ENCODE measurements around the gene PCBP3. TPM values are rescaled to one million over a fixed set of nuclear protein-coding genes. Genes with fewer than 3 reads are reported as not detected.

The PCBP3 gene
- total and polyA plus RNA-seq, 5 experiments from 2014 or later, result 0.47 to 2.3 (median 0.95) TPM; not detected in 1

GRCh38 chr21:45917241-45917640 is 273.7 kb downstream of the PCBP3 start:
- Mint-ChIP-seq H3K4me3 (peak overlapping the region in 1 of 10 donors; percentile 15), H3K4me1 (peaks cover 9 to 36% (median 23%) of the 10 kb centered on the region in 4 donors), H3K27ac (peak overlapping the region in 1 of 10 donors; percentile 48), H3K9me3 (no peaks in the 10 kb centered on the region), H3K27me3 (no peaks in the 10 kb centered on the region), H3K36me3 (no peaks in the 10 kb centered on the region)
- DNase-seq (no peak), ATAC-seq (no peak)
- POLR2A ChIA-PET, result no interaction called here

GRCh38 chr21:45918011-45918410 is 274.5 kb downstream of the PCBP3 start:
- Mint-ChIP-seq H3K4me3 (no peak overlapping the region), H3K27ac (no peak overlapping the region), H3K36me3 (no peaks in the 10 kb centered on the region), H3K27me3 (no peaks in the 10 kb centered on the region), H3K4me1 (peaks cover 9 to 42% (median 23%) of the 10 kb centered on the region in 4 donors), H3K9me3 (no peaks in the 10 kb centered on the region)
- no peak for ATAC-seq
- POLR2A ChIA-PET, result no interaction called here
- DNase-seq, result no peak

- H3K27ac Mint-ChIP-seq, result peak overlapping the region in 1 of 10 donors; percentile 83
- H3K27me3 Mint-ChIP-seq, result peaks cover 0 to 4% (median 0%) of the 10 kb centered on the region in 5 donors
- POLR2A ChIA-PET, result no interaction called here
- no peaks in the 10 kb centered on the region for H3K36me3 Mint-ChIP-seq
- no peak for ATAC-seq
- DNase-seq, result no peak
- H3K4me3 Mint-ChIP-seq, result no peak overlapping the region
- H3K4me1 Mint-ChIP-seq, result peaks cover 14 to 47% (median 23%) of the 10 kb centered on the region in 4 donors
- H3K9me3 Mint-ChIP-seq, result no peaks in the 10 kb centered on the region
Observed at GRCh38 chr21:45918835-45919447, 275.4 kb downstream of the PCBP3 start.

GRCh38 chr21:45919593-45919992 is 276.1 kb downstream of the PCBP3 start:
- no peak overlapping the region for H3K4me3 Mint-ChIP-seq
- H3K27ac Mint-ChIP-seq, result no peak overlapping the region

GRCh38 chr21:45920824-45921600 is 277.5 kb downstream of the PCBP3 start:
- Mint-ChIP-seq H3K4me3 (no peak overlapping the region), H3K4me1 (peaks cover 11 to 32% (median 15%) of the 10 kb centered on the region in 4 donors), H3K36me3 (no peaks in the 10 kb centered on the region), H3K9me3 (no peaks in the 10 kb centered on the region), H3K27me3 (peaks cover 0 to 4% (median 0%) of the 10 kb centered on the region in 5 donors), H3K27ac (no peak overlapping the region)
- POLR2A ChIA-PET, result interaction anchor here (0.6 to 0.7 kb wide), 2 partner anchors 34 to 509 kb away, joined by 3 to 4 read pairs; no protein-coding TSS in a partner anchor
- ATAC-seq (no peak), DNase-seq (no peak)

More at GRCh38 chr21:45919593-45919992, 276.1 kb downstream of the PCBP3 start:
- POLR2A ChIA-PET, result no interaction called here
- ATAC-seq (no peak), DNase-seq (no peak)
- Mint-ChIP-seq H3K9me3 (no peaks in the 10 kb centered on the region), H3K27me3 (peaks cover 0 to 4% (median 0%) of the 10 kb centered on the region in 5 donors), H3K36me3 (no peaks in the 10 kb centered on the region), H3K4me1 (peaks cover 14 to 46% (median 23%) of the 10 kb centered on the region in 4 donors)

GRCh38 chr21:45921917-45922316 is 278.4 kb downstream of the PCBP3 start:
- H3K4me3 Mint-ChIP-seq, result no peak overlapping the region
- POLR2A ChIA-PET, result no interaction called here
- DNase-seq (no peak), ATAC-seq (no peak)
- H3K27me3 Mint-ChIP-seq, result peaks cover 0 to 4% (median 0%) of the 10 kb centered on the region in 5 donors
- H3K27ac Mint-ChIP-seq, result peak overlapping the region in 2 of 10 donors; percentile 32 to 47
- H3K4me1 Mint-ChIP-seq, result peaks cover 6 to 27% (median 13%) of the 10 kb centered on the region in 4 donors
- no peaks in the 10 kb centered on the region for H3K36me3 Mint-ChIP-seq
- no peaks in the 10 kb centered on the region for H3K9me3 Mint-ChIP-seq

- Mint-ChIP-seq H3K4me1 (peaks cover 2 to 26% (median 12%) of the 10 kb centered on the region in 4 donors), H3K27me3 (peaks cover 0 to 4% (median 0%) of the 10 kb centered on the region in 5 donors), H3K36me3 (no peaks in the 10 kb centered on the region), H3K9me3 (no peaks in the 10 kb centered on the region), H3K4me3 (no peak overlapping the region), H3K27ac (no peak overlapping the region)
- no peak for ATAC-seq
- DNase-seq, result peak in 1 of 10 donors; percentile 0
- POLR2A ChIA-PET, result no interaction called here
Observed at GRCh38 chr21:45922648-45923047, 279.1 kb downstream of the PCBP3 start.

GRCh38 chr21:45923146-45923545 is 279.6 kb downstream of the PCBP3 start:
- DNase-seq, result peak; percentile 56 to 83 (median 76)
- Mint-ChIP-seq H3K4me1 (peaks cover 2 to 30% (median 12%) of the 10 kb centered on the region in 4 donors), H3K27ac (peak overlapping the region in 1 of 10 donors; percentile 83), H3K9me3 (no peaks in the 10 kb centered on the region), H3K27me3 (peaks cover 0 to 4% (median 0%) of the 10 kb centered on the region in 5 donors), H3K4me3 (peak overlapping the region in 3 of 10 donors; percentile 8 to 52 (median 30)), H3K36me3 (no peaks in the 10 kb centered on the region)
- POLR2A ChIA-PET, result no interaction called here
- peak; percentile 87 to 94 for ATAC-seq

GRCh38 chr21:45926281-45926680 is 282.8 kb downstream of the PCBP3 start:
- peak overlapping the region in 1 of 10 donors; percentile 76 for H3K27ac Mint-ChIP-seq
- H3K4me1 Mint-ChIP-seq, result peaks cover 2 to 28% (median 11%) of the 10 kb centered on the region in 4 donors

GRCh38 chr21:45927032-45927431 is 283.5 kb downstream of the PCBP3 start:
- H3K36me3 Mint-ChIP-seq, result no peaks in the 10 kb centered on the region
- DNase-seq (no peak), ATAC-seq (no peak)
- peak overlapping the region in 4 of 10 donors; percentile 1 to 76 (median 46) for H3K27ac Mint-ChIP-seq
- H3K9me3 Mint-ChIP-seq, result no peaks in the 10 kb centered on the region
- POLR2A ChIA-PET, result no interaction called here
- H3K4me1 Mint-ChIP-seq, result peaks cover 2 to 25% (median 11%) of the 10 kb centered on the region in 4 donors
- no peak overlapping the region for H3K4me3 Mint-ChIP-seq
- peaks cover 0 to 4% (median 0%) of the 10 kb centered on the region in 5 donors for H3K27me3 Mint-ChIP-seq

More at GRCh38 chr21:45926281-45926680, 282.8 kb downstream of the PCBP3 start:
- Mint-ChIP-seq H3K9me3 (no peaks in the 10 kb centered on the region), H3K4me3 (no peak overlapping the region), H3K27me3 (peaks cover 0 to 4% (median 0%) of the 10 kb centered on the region in 5 donors), H3K36me3 (no peaks in the 10 kb centered on the region)
- DNase-seq, result no peak
- POLR2A ChIA-PET, result no interaction called here
- ATAC-seq, result no peak

- POLR2A ChIA-PET, result no interaction called here
- no peaks in the 10 kb centered on the region for H3K9me3 Mint-ChIP-seq
- peaks cover 0 to 3% (median 0%) of the 10 kb centered on the region in 5 donors for H3K27me3 Mint-ChIP-seq
- peak overlapping the region in 2 of 10 donors; percentile 69 to 78 for H3K27ac Mint-ChIP-seq
- DNase-seq (no peak), ATAC-seq (no peak)
- H3K4me1 Mint-ChIP-seq, result peaks cover 2 to 17% (median 10%) of the 10 kb centered on the region in 4 donors
- no peaks in the 10 kb centered on the region for H3K36me3 Mint-ChIP-seq
- H3K4me3 Mint-ChIP-seq, result peak overlapping the region in 1 of 10 donors; percentile 6
Observed at GRCh38 chr21:45927851-45928850, 284.6 kb downstream of the PCBP3 start.

GRCh38 chr21:45929449-45929848 is 285.9 kb downstream of the PCBP3 start:
- Mint-ChIP-seq H3K4me1 (peaks cover 2 to 14% (median 9%) of the 10 kb centered on the region in 4 donors), H3K4me3 (no peak overlapping the region), H3K9me3 (peaks cover 0 to 5% (median 0%) of the 10 kb centered on the region in 9 donors), H3K27me3 (no peaks in the 10 kb centered on the region), H3K36me3 (no peaks in the 10 kb centered on the region), H3K27ac (no peak overlapping the region)
- ATAC-seq, result no peak
- DNase-seq, result no peak
- POLR2A ChIA-PET, result no interaction called here

All from naive thymus-derived CD8-positive, alpha-beta T cell (primary cell).